NCI-H2171 treated with DMSO at 0.1 percent for 48 hours (cell line): ENCODE results near the gene COL6A3.

ENCODE experiments used
- DNase-seq: peaks from one replicate; lab custom pipeline; 2025; lab: John Stamatoyannopoulos, UW

COL6A3 gene

GRCh38 chr2:237296756-237297155, 117.2 kb downstream of the COL6A3 start:
- DNase-seq: no peak

- DNase-seq: no peak
Measured at GRCh38 chr2:237295889-237296480, 118.0 kb downstream of the COL6A3 start.

GRCh38 chr2:237294460-237294859, 119.5 kb downstream of the COL6A3 start:
- no peak for DNase-seq

- DNase-seq: no peak
Measured at GRCh38 chr2:237293978-237294377, 120.0 kb downstream of the COL6A3 start.

- DNase-seq: peak; percentile 95
Measured at GRCh38 chr2:237291138-237291792, 122.7 kb downstream of the COL6A3 start.

GRCh38 chr2:237290261-237290660, 123.7 kb downstream of the COL6A3 start:
- no peak for DNase-seq

GRCh38 chr2:237289139-237289538, 124.8 kb downstream of the COL6A3 start:
- no peak for DNase-seq

- DNase-seq: no peak
Measured at GRCh38 chr2:237287872-237288271, 126.1 kb downstream of the COL6A3 start.

GRCh38 chr2:237283131-237283928, 130.6 kb downstream of the COL6A3 start:
- DNase-seq: no peak

- DNase-seq: no peak
Measured at GRCh38 chr2:237282568-237283128, 131.3 kb downstream of the COL6A3 start.

GRCh38 chr2:237281836-237282306, 132.1 kb downstream of the COL6A3 start:
- DNase-seq: no peak

GRCh38 chr2:237280939-237281338, 133.0 kb downstream of the COL6A3 start:
- no peak for DNase-seq

GRCh38 chr2:237280229-237280628, 133.7 kb downstream of the COL6A3 start:
- DNase-seq: no peak

GRCh38 chr2:237279012-237279768, 134.8 kb downstream of the COL6A3 start:
- no peak for DNase-seq

GRCh38 chr2:237278568-237278967, 135.4 kb downstream of the COL6A3 start:
- no peak for DNase-seq

GRCh38 chr2:237276716-237277490, 137.1 kb downstream of the COL6A3 start:
- DNase-seq: no peak
